Neuronal stem cell (in vitro differentiated cells): ENCODE measurements around the gene MED16.

ENCODE experiments used
- DNase-seq: peaks from one replicate; pipeline ENCODE4 v3.0.0-alpha.2; 2013; ENCODE audit warnings: low spot score
- H2AFZ ChIP-seq: one replicate; pipeline ENCODE4 v1.6.1; 2013; ENCODE audit warnings: mild to moderate bottlenecking, low read length, inconsistent platforms
- H2AK5ac ChIP-seq: 2 replicates; pipeline ENCODE4 v1.6.1; 2013; ENCODE audit warnings: low read depth, mild to moderate bottlenecking, inconsistent platforms, low read length, moderate library complexity, mixed read lengths
- H2BK120ac ChIP-seq: 2 replicates; pipeline ENCODE4 v1.6.1; 2013; ENCODE audit warnings: low read depth, mild to moderate bottlenecking, inconsistent platforms, low read length, moderate library complexity, mixed read lengths
- H2BK12ac ChIP-seq: one replicate; pipeline ENCODE4 v1.6.1; 2013; ENCODE audit warnings: low read length, inconsistent platforms
- H2BK15ac ChIP-seq: 2 replicates; pipeline ENCODE4 v1.6.1; 2013; ENCODE audit warnings: mild to moderate bottlenecking, low read length, inconsistent platforms, mixed read lengths
- H2BK5ac ChIP-seq: one replicate; pipeline ENCODE4 v1.6.1; 2013; ENCODE audit warnings: inconsistent platforms, mild to moderate bottlenecking, low read length, moderate library complexity
- H3K14ac ChIP-seq: one replicate; pipeline ENCODE4 v1.6.1; 2013; ENCODE audit warnings: low read length, inconsistent platforms
- H3K18ac ChIP-seq: 2 replicates; pipeline ENCODE4 v1.6.1; 2013; ENCODE audit warnings: low read length, inconsistent platforms
- H3K23ac ChIP-seq: 2 replicates; pipeline ENCODE4 v1.6.1; 2013; ENCODE audit warnings: low read depth, mild to moderate bottlenecking, mixed read lengths, low read length, inconsistent platforms; ENCODE audit not compliant: poor library complexity
- H3K27ac ChIP-seq: replicated peaks from 3 replicates; pipeline ENCODE4 v1.5.1; 2013; ENCODE audit warnings: low read length, inconsistent platforms
- H3K27me3 ChIP-seq, 3 experiments: 2 replicates each; pipeline ENCODE4 v1.6.1; 2013; ENCODE audit warnings: low read length in 3 of 3, mild to moderate bottlenecking in 2 of 3, inconsistent platforms in 1 of 3, low read depth in 1 of 3, mixed read lengths in 1 of 3, moderate library complexity in 1 of 3; ENCODE audit not compliant: control insufficient read depth in 3 of 3, insufficient read depth in 3 of 3
- H3K36me3 ChIP-seq, 2 donors: replicated peaks in 1 of 2; 2 replicates each; pipeline ENCODE4 v1.6.1; 2013; ENCODE audit warnings: low read length in 2 of 2; ENCODE audit not compliant: control insufficient read depth in 2 of 2, insufficient read depth in 2 of 2
- H3K4ac ChIP-seq: 2 replicates; pipeline ENCODE4 v1.6.1; 2013; ENCODE audit warnings: inconsistent platforms, mild to moderate bottlenecking, low read length, moderate library complexity
- H3K4me1 ChIP-seq, 2 donors: 1 replicate in 1 of 2; 2 replicates in 1 of 2; pipeline ENCODE4 v1.6.1; 2013; ENCODE audit warnings: low read length in 2 of 2, low read depth in 1 of 2; ENCODE audit not compliant: control insufficient read depth in 2 of 2, insufficient read depth in 1 of 2
- H3K4me2 ChIP-seq: one replicate; pipeline ENCODE4 v1.6.1; 2013; ENCODE audit warnings: mild to moderate bottlenecking, low read length, inconsistent platforms; ENCODE audit not compliant: insufficient read depth, poor library complexity, severe bottlenecking
- H3K4me3 ChIP-seq, 2 donors: 2 replicates each; pipeline ENCODE4 v1.5.1; 2013; ENCODE audit warnings: low read length in 2 of 2, mild to moderate bottlenecking in 2 of 2, inconsistent platforms in 1 of 2, moderate library complexity in 1 of 2
- H3K79me1 ChIP-seq: one replicate; pipeline ENCODE4 v1.6.1; 2013; ENCODE audit warnings: low read depth, mild to moderate bottlenecking, inconsistent platforms, low read length, moderate library complexity
- H3K9ac ChIP-seq: one replicate; pipeline ENCODE4 v1.6.1; 2013; ENCODE audit warnings: mild to moderate bottlenecking, low read depth, low read length, inconsistent platforms; ENCODE audit not compliant: poor library complexity
- H3K9me3 ChIP-seq, 2 donors: replicated peaks in 1 of 2; 2 replicates each; pipeline versions ENCODE3 to v1.6.1; 2013; ENCODE audit warnings: low read length in 2 of 2, mild to moderate bottlenecking in 2 of 2, inconsistent platforms in 1 of 2, low read depth in 1 of 2, mixed read lengths in 1 of 2, moderate library complexity in 1 of 2; ENCODE audit not compliant: control insufficient read depth in 2 of 2, insufficient read depth in 1 of 2
- H4K8ac ChIP-seq: one replicate; pipeline ENCODE4 v1.6.1; 2013; ENCODE audit warnings: low read depth, mild to moderate bottlenecking, inconsistent platforms, low read length, moderate library complexity
- H4K91ac ChIP-seq: one replicate; pipeline ENCODE4 v1.6.1; 2013; ENCODE audit warnings: low read length, low read depth, mild to moderate bottlenecking, inconsistent platforms; ENCODE audit not compliant: poor library complexity
- WGBS, 2 donors: extraction: QIAGEN DNeasy Blood & Tissue Kit; methylation state at CpG; one replicate each; pipeline ENCODE4 v1.1.7; 2013; ENCODE audit warnings: missing lambda C conversion rate in 2 of 2, mixed read lengths in 1 of 2; ENCODE audit not compliant: insufficient read length in 2 of 2, insufficient replicate concordance in 1 of 2; ENCODE audit errors: extremely low coverage in 2 of 2; 5-methylcytosine and 5-hydroxymethylcytosine counted together

MED16 gene

GRCh38 chr19:929203-929890 lies 36.4 kb upstream of the MED16 start:
- Histone ChIP-seq H4K91ac (no peak overlapping the region), H2AFZ (no peak overlapping the region), H3K9ac (no peak overlapping the region), H3K27ac (peak overlapping the region; percentile 39), H2AK5ac (no peak overlapping the region), H3K18ac (no peak overlapping the region), H3K36me3 (peaks cover 25 to 56% of the 10 kb centered on the region in 2 donors), H3K23ac (peak overlapping the region; percentile 73), H3K4me3 (no peak overlapping the region), H2BK120ac (no peak overlapping the region), H4K8ac (no peak overlapping the region), H3K27me3 (peaks cover 0 to 2% (median 0%) of the 10 kb centered on the region in 3 experiments), H3K4me1 (peaks cover 13 to 14% of the 10 kb centered on the region in 2 donors), H3K9me3 (no peaks in the 10 kb centered on the region), H3K79me1 (peaks cover 22% of the 10 kb centered on the region), H2BK5ac (no peak overlapping the region), H2BK12ac (no peak overlapping the region), H3K14ac (no peak overlapping the region), H3K4me2 (no peak overlapping the region), H3K4ac (no peak overlapping the region), H2BK15ac (no peak overlapping the region)
- DNase-seq, result no peak
- WGBS, 2 donors, result no CpG with 5 or more reads among the region's 51 CpGs

- DNase-seq, result no peak
- no CpG with 5 or more reads among the region's 18 CpGs for WGBS, 2 donors
- H3K4me2 ChIP-seq, result no peak overlapping the region
- H3K4me1 ChIP-seq, result peaks cover 13 to 14% of the 10 kb centered on the region in 2 donors
- no peaks in the 10 kb centered on the region for H3K9me3 ChIP-seq
- peak overlapping the region; percentile 16 for H2BK12ac ChIP-seq
- peak overlapping the region; percentile 98 for H2BK5ac ChIP-seq
- H2BK120ac ChIP-seq, result no peak overlapping the region
- H3K27me3 ChIP-seq, result peaks cover 0 to 2% (median 0%) of the 10 kb centered on the region in 3 experiments
- no peak overlapping the region for H3K4ac ChIP-seq
- H3K79me1 ChIP-seq, result peaks cover 19% of the 10 kb centered on the region
- no peak overlapping the region for H3K4me3 ChIP-seq
- no peak overlapping the region for H3K9ac ChIP-seq
- no peak overlapping the region for H4K91ac ChIP-seq
- H3K27ac ChIP-seq, result peak overlapping the region; percentile 71
- H3K23ac ChIP-seq, result peak overlapping the region; percentile 73
- H3K18ac ChIP-seq, result no peak overlapping the region
- H3K36me3 ChIP-seq, result peaks cover 23 to 49% of the 10 kb centered on the region in 2 donors
- peak overlapping the region; percentile 82 for H4K8ac ChIP-seq
- no peak overlapping the region for H3K14ac ChIP-seq
- peak overlapping the region; percentile 98 for H2AK5ac ChIP-seq
- peak overlapping the region; percentile 96 for H2BK15ac ChIP-seq
- no peak overlapping the region for H2AFZ ChIP-seq
Observed at GRCh38 chr19:928471-929202, 35.6 kb upstream of the MED16 start.

GRCh38 chr19:927780-928401 lies 34.9 kb upstream of the MED16 start:
- no peak overlapping the region for H4K91ac ChIP-seq

More at GRCh38 chr19:927780-928401, 34.9 kb upstream of the MED16 start:
- peak overlapping the region; percentile 10 for H3K4ac ChIP-seq
- H3K18ac ChIP-seq, result peak overlapping the region; percentile 78
- no peak overlapping the region for H2AFZ ChIP-seq
- no peak overlapping the region for H2BK120ac ChIP-seq
- no peak overlapping the region for H2BK12ac ChIP-seq
- peaks cover 12% of the 10 kb centered on the region in 2 donors for H3K4me1 ChIP-seq
- H2BK15ac ChIP-seq, result peak overlapping the region; percentile 96
- H3K27me3 ChIP-seq, result peaks cover 0 to 2% (median 0%) of the 10 kb centered on the region in 3 experiments
- H3K14ac ChIP-seq, result peak overlapping the region; percentile 47
- peak overlapping the region; percentile 66 to 97 for H3K4me3 ChIP-seq
- H3K4me2 ChIP-seq, result peak overlapping the region; percentile 56
- H3K9ac ChIP-seq, result peak overlapping the region; percentile 77
- H3K36me3 ChIP-seq, result peaks cover 23 to 43% of the 10 kb centered on the region in 2 donors
- peaks cover 19% of the 10 kb centered on the region for H3K79me1 ChIP-seq
- no peak for DNase-seq
- H2BK5ac ChIP-seq, result peak overlapping the region; percentile 98
- no peaks in the 10 kb centered on the region for H3K9me3 ChIP-seq
- H3K27ac ChIP-seq, result peak overlapping the region; percentile 71
- H3K23ac ChIP-seq, result peak overlapping the region; percentile 85
- WGBS, 2 donors, result no CpG with 5 or more reads among the region's 12 CpGs
- H4K8ac ChIP-seq, result peak overlapping the region; percentile 82
- H2AK5ac ChIP-seq, result peak overlapping the region; percentile 98
